ENCODE measurements around the gene AGBL4. TPM values are rescaled to one million over a fixed set of nuclear protein-coding genes. Genes with fewer than 3 reads are reported as not detected.

Gene AGBL4
- total RNA-seq, 1 donor from 2014 or later: 3.1 TPM

- Mint-ChIP-seq H3K4me3 (ENCODE audit: low read depth) (no peak overlapping the region), H3K27me3 (no peaks in the 10 kb centered on the region), H3K36me3 (ENCODE audit: insufficient read depth) (peaks cover 2% of the 10 kb centered on the region), H3K9me3 (ENCODE audit: low read depth) (peaks cover 77% of the 10 kb centered on the region), H3K4me1 (ENCODE audit: low read depth) (no peaks in the 10 kb centered on the region), H3K27ac (no peak overlapping the region)
- TF ChIP-seq CTCF (IDR thresholded peaks at IDR 0.05; ENCODE audit: unreplicated experiment): no peak
- DNase-seq (ENCODE audit: low spot score, unreplicated experiment): no peak
Measured at GRCh38 chr1:49190138-49190537, 833.6 kb downstream of the AGBL4 start.

- H3K27me3 Mint-ChIP-seq: no peaks in the 10 kb centered on the region
- no peak overlapping the region for H3K27ac Mint-ChIP-seq
- H3K9me3 Mint-ChIP-seq (ENCODE audit: low read depth): peaks cover 75% of the 10 kb centered on the region
- H3K4me1 Mint-ChIP-seq (ENCODE audit: low read depth): no peaks in the 10 kb centered on the region
- TF ChIP-seq CTCF (IDR thresholded peaks at IDR 0.05; ENCODE audit: unreplicated experiment): no peak
- peaks cover 3% of the 10 kb centered on the region for H3K36me3 Mint-ChIP-seq (ENCODE audit: insufficient read depth)
- no peak overlapping the region for H3K4me3 Mint-ChIP-seq (ENCODE audit: low read depth)
- no peak for DNase-seq (ENCODE audit: low spot score, unreplicated experiment)
Measured at GRCh38 chr1:49187056-49187455, 836.7 kb downstream of the AGBL4 start.

- no peak overlapping the region for H3K27ac Mint-ChIP-seq
- no peak for TF ChIP-seq CTCF (IDR thresholded peaks at IDR 0.05; ENCODE audit: unreplicated experiment)
- H3K4me3 Mint-ChIP-seq (ENCODE audit: low read depth): no peak overlapping the region
- no peaks in the 10 kb centered on the region for H3K4me1 Mint-ChIP-seq (ENCODE audit: low read depth)
- H3K9me3 Mint-ChIP-seq (ENCODE audit: low read depth): peaks cover 72% of the 10 kb centered on the region
- H3K27me3 Mint-ChIP-seq: no peaks in the 10 kb centered on the region
- peaks cover 3% of the 10 kb centered on the region for H3K36me3 Mint-ChIP-seq (ENCODE audit: insufficient read depth)
- no peak for DNase-seq (ENCODE audit: low spot score, unreplicated experiment)
Measured at GRCh38 chr1:49185450-49185980, 838.2 kb downstream of the AGBL4 start.

- no peaks in the 10 kb centered on the region for H3K27me3 Mint-ChIP-seq
- no peak overlapping the region for H3K4me3 Mint-ChIP-seq (ENCODE audit: low read depth)
- no peak overlapping the region for H3K27ac Mint-ChIP-seq
- no peak for DNase-seq (ENCODE audit: low spot score, unreplicated experiment)
- H3K4me1 Mint-ChIP-seq (ENCODE audit: low read depth): no peaks in the 10 kb centered on the region
- no peak for TF ChIP-seq CTCF (IDR thresholded peaks at IDR 0.05; ENCODE audit: unreplicated experiment)
- peaks cover 3% of the 10 kb centered on the region for H3K36me3 Mint-ChIP-seq (ENCODE audit: insufficient read depth)
- H3K9me3 Mint-ChIP-seq (ENCODE audit: low read depth): peaks cover 65% of the 10 kb centered on the region
Measured at GRCh38 chr1:49183489-49183888, 840.3 kb downstream of the AGBL4 start.

- Mint-ChIP-seq H3K4me3 (ENCODE audit: low read depth) (no peak overlapping the region), H3K36me3 (ENCODE audit: insufficient read depth) (peaks cover 3% of the 10 kb centered on the region), H3K27me3 (no peaks in the 10 kb centered on the region), H3K4me1 (ENCODE audit: low read depth) (no peaks in the 10 kb centered on the region), H3K27ac (no peak overlapping the region), H3K9me3 (ENCODE audit: low read depth) (peaks cover 60% of the 10 kb centered on the region)
- TF ChIP-seq CTCF (IDR thresholded peaks at IDR 0.05; ENCODE audit: unreplicated experiment): no peak
- DNase-seq (ENCODE audit: low spot score, unreplicated experiment): no peak
Measured at GRCh38 chr1:49181033-49181432, 842.7 kb downstream of the AGBL4 start.
